ENCODE data around the gene TENT5C.

- TF ChIP-seq CTCF (IDR thresholded peaks at IDR 0.05) (no peak), POLR2A (IDR thresholded peaks at IDR 0.05) (no peak)
These were observed 4.9 kb upstream of the TENT5C start for GRCh38 chr1:117600966-117601365.
